ENCODE measurements around the gene PPP2R3B. TPM values are rescaled to one million over a fixed set of nuclear protein-coding genes. Genes with fewer than 3 reads are reported as not detected.
"Not testable (repeated sequence)": the region's sequence is repeated elsewhere in the genome, so short reads cannot be mapped to it uniquely, and the experiment has no call there.

Gene PPP2R3B
- total RNA-seq, 4 donors from 2014 or later, result 4.0 to 65.2 (median 13.1) TPM

GRCh38 chrX:421646-422391, 35.1 kb upstream of the PPP2R3B start:
- Histone ChIP-seq H3K4me3 (no peak overlapping the region), H3K4me1 (no peaks in the 10 kb centered on the region), H3K36me3 (no peaks in the 10 kb centered on the region), H3K9me3 (no peaks in the 10 kb centered on the region), H3K27me3 (no peaks in the 10 kb centered on the region), H3K27ac (no peak overlapping the region)
- TF ChIP-seq POLR2A (IDR thresholded peaks at IDR 0.05) (no peak), CTCF (IDR thresholded peaks at IDR 0.05) (no peak)
- no peak for DNase-seq

- Histone ChIP-seq H3K4me3 (no peak overlapping the region), H3K4me1 (no peaks in the 10 kb centered on the region), H3K27me3 (no peaks in the 10 kb centered on the region), H3K36me3 (no peaks in the 10 kb centered on the region), H3K9me3 (no peaks in the 10 kb centered on the region), H3K27ac (no peak overlapping the region)
- no peak for TF ChIP-seq CTCF (IDR thresholded peaks at IDR 0.05)
- TF ChIP-seq POLR2A (IDR thresholded peaks at IDR 0.05), result no peak
- no peak for DNase-seq
These were observed 34.0 kb upstream of the PPP2R3B start for GRCh38 chrX:420496-421223.

GRCh38 chrX:418927-419729, 32.4 kb upstream of the PPP2R3B start:
- no peak for TF ChIP-seq POLR2A (IDR thresholded peaks at IDR 0.05)
- no peak for TF ChIP-seq CTCF (IDR thresholded peaks at IDR 0.05)
- Histone ChIP-seq H3K4me3 (no peak overlapping the region), H3K9me3 (no peaks in the 10 kb centered on the region), H3K36me3 (no peaks in the 10 kb centered on the region), H3K27ac (no peak overlapping the region), H3K27me3 (no peaks in the 10 kb centered on the region), H3K4me1 (no peaks in the 10 kb centered on the region)
- DNase-seq, result no peak

- not testable (repeated sequence) for H3K27me3 ChIP-seq, H3K27ac ChIP-seq, H3K4me1 ChIP-seq, H3K9me3 ChIP-seq, H3K36me3 ChIP-seq, DNase-seq, H3K4me3 ChIP-seq
These were observed 28.8 kb upstream of the PPP2R3B start for GRCh38 chrX:415498-415897.

- no peaks in the 10 kb centered on the region for H3K27me3 ChIP-seq
- H3K9me3 ChIP-seq, result no peaks in the 10 kb centered on the region
- no peaks in the 10 kb centered on the region for H3K36me3 ChIP-seq
- no peak for DNase-seq
- peaks cover 0 to 8% (median 0%) of the 10 kb centered on the region in 4 donors for H3K4me1 ChIP-seq
- TF ChIP-seq POLR2A (IDR thresholded peaks at IDR 0.05), result no peak
- no peak for TF ChIP-seq CTCF (IDR thresholded peaks at IDR 0.05)
- H3K4me3 ChIP-seq, result peak overlapping the region in 1 of 4 donors; percentile 15
- no peak overlapping the region for H3K27ac ChIP-seq
These were observed 26.9 kb upstream of the PPP2R3B start for GRCh38 chrX:413322-414201.

All from Peyer's patch (tissue), 4 donors.